Keratinocyte (primary cell): ENCODE results near the gene MGP. TPM values are rescaled to one million over a fixed set of nuclear protein-coding genes. Genes with fewer than 3 reads are reported as not detected.

Source experiments
- DNase-seq: peaks from one replicate; pipeline ENCODE4 v3.0.0-alpha.2; 2011; ENCODE audit warnings: low read depth, missing footprints, low spot score
- FAIRE-seq: peaks from 2 replicates; lab custom pipeline; 2011; peaks lifted over from hg19 to GRCh38; lab: Jason Lieb, UNC
- H2AFZ ChIP-seq: 2 replicates; pipeline ENCODE4 v1.6.0; 2012; ENCODE audit warnings: low read length, control low read depth, inconsistent platforms; ENCODE audit not compliant: control insufficient read depth
- H3K27ac ChIP-seq: 2 replicates; pipeline ENCODE4 v1.5.1; 2011; ENCODE audit warnings: low read length; ENCODE audit not compliant: control insufficient read depth, insufficient read depth
- H3K27me3 ChIP-seq: 3 replicates; pipeline ENCODE4 v1.6.0; 2011; ENCODE audit warnings: low read length; ENCODE audit not compliant: control insufficient read depth, insufficient read depth; ENCODE audit errors: extremely low read depth
- H3K36me3 ChIP-seq, 2 experiments: 2 replicates in 1 of 2; 3 replicates in 1 of 2; pipeline ENCODE4 v1.5.1; 2011; ENCODE audit warnings: low read length in 2 of 2, mild to moderate bottlenecking in 1 of 2; ENCODE audit not compliant: control insufficient read depth in 2 of 2, insufficient read depth in 2 of 2; ENCODE audit errors: extremely low read depth in 1 of 2
- H3K4me1 ChIP-seq: 3 replicates; pipeline ENCODE4 v1.5.1; 2011; ENCODE audit warnings: low read length; ENCODE audit not compliant: control insufficient read depth, insufficient read depth; ENCODE audit errors: extremely low read depth
- H3K4me2 ChIP-seq: 3 replicates; pipeline ENCODE4 v1.6.0; 2011; ENCODE audit warnings: low read depth, low read length; ENCODE audit not compliant: control insufficient read depth, insufficient read depth; ENCODE audit errors: extremely low read depth
- H3K4me3 ChIP-seq, 3 experiments: fragments of 200-600 bp in 1 of 3; sonication (generic) in 1 of 3; 2 replicates in 2 of 3; 3 replicates in 1 of 3; pipeline ENCODE4 v1.5.1; 2011 to 2016; ENCODE audit warnings: low read length in 3 of 3, mild to moderate bottlenecking in 3 of 3, control low read depth in 2 of 3, inconsistent platforms in 1 of 3, low read depth in 1 of 3, mixed read lengths in 1 of 3, mixed run types in 1 of 3, moderate library complexity in 1 of 3; ENCODE audit not compliant: control insufficient read depth in 2 of 3, insufficient read depth in 2 of 3; ENCODE audit errors: extremely low read depth in 1 of 3
- H3K79me2 ChIP-seq: 2 replicates; pipeline ENCODE4 v1.6.0; 2012; ENCODE audit warnings: low read length; ENCODE audit not compliant: control insufficient read depth, insufficient read depth
- H3K9ac ChIP-seq: 3 replicates; pipeline ENCODE4 v1.6.0; 2011; ENCODE audit warnings: low read length; ENCODE audit not compliant: control insufficient read depth, insufficient read depth; ENCODE audit errors: extremely low read depth
- H3K9me1 ChIP-seq: 3 replicates; pipeline ENCODE4 v1.6.0; 2011; ENCODE audit warnings: low read length; ENCODE audit not compliant: control insufficient read depth, insufficient read depth; ENCODE audit errors: extremely low read depth
- H3K9me3 ChIP-seq: 2 replicates; pipeline ENCODE4 v1.5.1; 2012; ENCODE audit warnings: low read depth, low read length; ENCODE audit not compliant: control insufficient read depth
- H4K20me1 ChIP-seq: 3 replicates; pipeline ENCODE4 v1.6.0; 2011; ENCODE audit warnings: low read length; ENCODE audit not compliant: control insufficient read depth, insufficient read depth; ENCODE audit errors: extremely low read depth
- CTCF ChIP-seq, 3 experiments: IDR thresholded peaks in 1 of 3; conservative IDR thresholded peaks in 1 of 3; optimal IDR thresholded peaks in 1 of 3; 2 replicates in 2 of 3; 3 replicates in 1 of 3; pipeline versions ENCODE3 to v1.5.1; 2011; ENCODE audit warnings: low read length in 3 of 3, mild to moderate bottlenecking in 3 of 3, moderate library complexity in 2 of 3, control low read depth in 1 of 3, inconsistent platforms in 1 of 3; ENCODE audit not compliant: insufficient read depth in 2 of 3; ENCODE audit errors: extremely low read depth in 1 of 3
- EZH2 ChIP-seq: IDR thresholded peaks from one replicate; pipeline ENCODE4 v1.6.1; 2012; ENCODE audit warnings: inconsistent platforms, mild to moderate bottlenecking, low read length, moderate library complexity
- dilution Hi-C: fragments of 300-500 bp; cut with MboI; formaldehyde crosslinking; loops from one replicate; pipeline ENCODE4 v1.7.0; 2020; ENCODE audit warnings: low sequenced_read_pairs; ENCODE audit not compliant: extremely low pct_ligation_motif_present
- polyA plus RNA-seq, 5 experiments: library from polyadenylated mRNA; depleted of rRNA in 3 of 5; stranded (reverse) in 3 of 5; stranded (forward) in 1 of 5; unstranded in 1 of 5; fragments of >200 nt; gene quantifications; 1 replicate in 1 of 5; 2 replicates in 3 of 5; 3 replicates in 1 of 5; pipeline versions ENCODE4 v1.2.1 to v1.2.3, GENCODE V29; 2011 to 2012; ENCODE audit warnings: missing spikeins in 2 of 5, low read depth in 1 of 5, low replicate concordance in 1 of 5

The MGP gene
- polyA plus RNA-seq, 1 donor (not counting 4 experiments of a cell fraction or from before 2014, with no cell fraction given): 0.24 TPM

GRCh38 chr12:14884458-14884878, 1.2 kb downstream of the MGP start:
- Histone ChIP-seq H3K27ac (no peak overlapping the region), H3K9ac (no peak overlapping the region)
- FAIRE-seq: peak; percentile 97

GRCh38 chr12:14883686-14884085, 2.0 kb downstream of the MGP start:
- H3K79me2 ChIP-seq: no peaks in the 10 kb centered on the region
- no peak overlapping the region for H3K27ac ChIP-seq
- no peak overlapping the region for H3K4me2 ChIP-seq
- no peaks in the 10 kb centered on the region for H4K20me1 ChIP-seq
- dilution Hi-C loops: no loop called here
- H3K27me3 ChIP-seq: no peaks in the 10 kb centered on the region
- no peak overlapping the region for H2AFZ ChIP-seq
- H3K9ac ChIP-seq: no peak overlapping the region
- no peaks in the 10 kb centered on the region for H3K9me1 ChIP-seq
- H3K4me3 ChIP-seq: no peak overlapping the region
- H3K9me3 ChIP-seq: no peaks in the 10 kb centered on the region
- FAIRE-seq (no peak), DNase-seq (no peak)
- peaks cover 14% of the 10 kb centered on the region for H3K4me1 ChIP-seq
- no peaks in the 10 kb centered on the region for H3K36me3 ChIP-seq
- TF ChIP-seq CTCF (optimal IDR thresholded peaks at IDR 0.05 in 1 of 3, IDR thresholded peaks at IDR 0.05 in 1 of 3, conservative IDR thresholded peaks at IDR 0.05 in 1 of 3; ENCODE audit: extremely low read depth in 1 of 3, insufficient read depth in 2 of 3, low read length in 3 of 3): no peak
- no peak for TF ChIP-seq EZH2

More at GRCh38 chr12:14884458-14884878, 1.2 kb downstream of the MGP start:
- TF ChIP-seq CTCF (optimal IDR thresholded peaks at IDR 0.05 in 1 of 3, IDR thresholded peaks at IDR 0.05 in 1 of 3, conservative IDR thresholded peaks at IDR 0.05 in 1 of 3; ENCODE audit: extremely low read depth in 1 of 3, insufficient read depth in 2 of 3, low read length in 3 of 3) (no peak), EZH2 (no peak)
- H3K9me1 ChIP-seq: no peaks in the 10 kb centered on the region
- H4K20me1 ChIP-seq: no peaks in the 10 kb centered on the region
- no peaks in the 10 kb centered on the region for H3K79me2 ChIP-seq
- no peaks in the 10 kb centered on the region for H3K27me3 ChIP-seq
- peak overlapping the region; percentile 69 for H3K4me2 ChIP-seq
- H3K36me3 ChIP-seq: no peaks in the 10 kb centered on the region
- H3K4me1 ChIP-seq: peaks cover 14% of the 10 kb centered on the region
- H3K9me3 ChIP-seq: no peaks in the 10 kb centered on the region
- peak overlapping the region in 1 of 3 experiments; percentile 18 for H3K4me3 ChIP-seq
- no peak for DNase-seq
- dilution Hi-C loops: no loop called here
- H2AFZ ChIP-seq: no peak overlapping the region
